OCI-LY1 (cell line): ENCODE results near the gene C1orf226.

Experiments used
- H2AFZ ChIP-seq: fragments of 200-600 bp; sonication (generic), shearing (Covaris generic); 2 replicates; pipeline ENCODE4 v1.6.0; 2014; ENCODE audit warnings: antibody characterized with exemption, mild to moderate bottlenecking, low read length
- H3F3A ChIP-seq: fragments of 200-600 bp; sonication (generic), shearing (Covaris generic); 2 replicates; pipeline ENCODE4 v1.6.0; 2014; ENCODE audit warnings: mild to moderate bottlenecking, antibody characterized with exemption, low read length, moderate library complexity; ENCODE audit not compliant: insufficient read depth
- H3K27ac ChIP-seq: fragments of 200-600 bp; sonication (generic); 2 replicates; pipeline ENCODE4 v1.5.1; 2014; ENCODE audit warnings: low read length, mixed run types, mild to moderate bottlenecking, low read depth; ENCODE audit not compliant: poor library complexity, severe bottlenecking
- H3K27me3 ChIP-seq: fragments of 200-600 bp; sonication (generic); 2 replicates; pipeline ENCODE4 v1.6.0; 2014; ENCODE audit warnings: antibody characterized with exemption, mild to moderate bottlenecking, low read length, moderate library complexity; ENCODE audit not compliant: insufficient read depth
- H3K36me3 ChIP-seq: fragments of 200-600 bp; sonication (generic); 2 replicates; pipeline ENCODE4 v1.6.1; 2014; ENCODE audit warnings: mild to moderate bottlenecking, antibody characterized with exemption, low read length, moderate library complexity, mixed read lengths; ENCODE audit not compliant: insufficient read depth
- H3K4me1 ChIP-seq: fragments of 200-600 bp; sonication (generic); 2 replicates; pipeline ENCODE4 v1.5.1; 2014; ENCODE audit warnings: mild to moderate bottlenecking, low read length, moderate library complexity; ENCODE audit not compliant: insufficient read depth, severe bottlenecking
- H3K4me2 ChIP-seq: fragments of 200-600 bp; sonication (generic), shearing (Covaris generic); 2 replicates; pipeline ENCODE4 v1.6.1; 2014; ENCODE audit warnings: low read length
- H3K4me3 ChIP-seq: fragments of 200-600 bp; sonication (generic); 2 replicates; pipeline ENCODE4 v1.5.1; 2014; ENCODE audit warnings: low read length, low read depth, mild to moderate bottlenecking, mixed read lengths; ENCODE audit not compliant: poor library complexity, severe bottlenecking
- H3K79me2 ChIP-seq: fragments of 200-600 bp; shearing (Covaris generic); 2 replicates; pipeline ENCODE4 v1.6.1; 2016; ENCODE audit warnings: mixed run types, low read length, mixed read lengths; ENCODE audit not compliant: insufficient read depth
- H3K9ac ChIP-seq: fragments of 200-600 bp; sonication (generic), shearing (Covaris generic); 2 replicates; pipeline ENCODE4 v1.6.1; 2014; ENCODE audit warnings: mild to moderate bottlenecking, low read length, mixed read lengths
- H3K9me2 ChIP-seq: fragments of 200-600 bp; sonication (generic), shearing (Covaris generic); 2 replicates; pipeline ENCODE4 v1.6.1; 2014; ENCODE audit warnings: low read depth, mild to moderate bottlenecking, low read length, mixed read lengths
- H3K9me3 ChIP-seq: fragments of 200-600 bp; shearing (Covaris generic); 2 replicates; pipeline ENCODE4 v1.6.1; 2014; ENCODE audit warnings: low read length, mixed read lengths
- H4K20me1 ChIP-seq: fragments of 200-600 bp; sonication (generic), shearing (Covaris generic); 2 replicates; pipeline ENCODE4 v1.6.0; 2016; ENCODE audit warnings: mild to moderate bottlenecking, low read length; ENCODE audit not compliant: insufficient read depth
- CTCF ChIP-seq: fragments of 200-600 bp; sonication (generic), shearing (Covaris generic); IDR thresholded peaks from 2 replicates; pipeline ENCODE4 v1.5.1; 2017; ENCODE audit warnings: mild to moderate bottlenecking, antibody characterized with exemption, low read length, moderate library complexity, mixed read lengths
- EZH2 ChIP-seq: fragments of 200-600 bp; sonication (generic), shearing (Covaris generic); IDR thresholded peaks from 2 replicates; pipeline ENCODE4 v1.8.0; 2017; ENCODE audit warnings: borderline replicate concordance, mixed run types, mild to moderate bottlenecking, antibody characterized with exemption, low read length, moderate library complexity, mixed read lengths

Gene C1orf226

GRCh38 chr1:162388083-162388594, 6.6 kb downstream of the C1orf226 start:
- H3K4me2 ChIP-seq = no peak overlapping the region
- no peaks in the 10 kb centered on the region for H3K27me3 ChIP-seq
- no peaks in the 10 kb centered on the region for H3K4me1 ChIP-seq
- no peaks in the 10 kb centered on the region for H4K20me1 ChIP-seq
- H3K27ac ChIP-seq = no peak overlapping the region
- no peak overlapping the region for H3K4me3 ChIP-seq
- H2AFZ ChIP-seq = no peak overlapping the region
- H3K36me3 ChIP-seq = no peaks in the 10 kb centered on the region
- TF ChIP-seq EZH2 (no peak), CTCF (no peak)
- no peaks in the 10 kb centered on the region for H3K9me2 ChIP-seq
- no peaks in the 10 kb centered on the region for H3K9me3 ChIP-seq
- no peaks in the 10 kb centered on the region for H3K79me2 ChIP-seq
- no peaks in the 10 kb centered on the region; the same call in 1 of the 2 replicates for H3F3A ChIP-seq
- H3K9ac ChIP-seq = no peak overlapping the region

- H3K79me2 ChIP-seq = no peaks in the 10 kb centered on the region
- H3K9ac ChIP-seq = no peak overlapping the region
- H3K4me1 ChIP-seq = no peaks in the 10 kb centered on the region
- no peaks in the 10 kb centered on the region; the same call in 1 of the 2 replicates for H3F3A ChIP-seq
- no peaks in the 10 kb centered on the region for H3K36me3 ChIP-seq
- no peaks in the 10 kb centered on the region for H3K9me3 ChIP-seq
- no peak overlapping the region for H3K4me2 ChIP-seq
- H3K27ac ChIP-seq = no peak overlapping the region
- no peaks in the 10 kb centered on the region for H4K20me1 ChIP-seq
- no peak overlapping the region for H3K4me3 ChIP-seq
- no peaks in the 10 kb centered on the region for H3K27me3 ChIP-seq
- TF ChIP-seq CTCF (no peak), EZH2 (no peak)
- no peak overlapping the region for H2AFZ ChIP-seq
- H3K9me2 ChIP-seq = no peaks in the 10 kb centered on the region
These were observed 7.1 kb downstream of the C1orf226 start for GRCh38 chr1:162388615-162389014.

- Histone ChIP-seq H3F3A (no peaks in the 10 kb centered on the region; the same call in 1 of the 2 replicates), H3K9me2 (no peaks in the 10 kb centered on the region), H2AFZ (no peak overlapping the region), H3K9ac (no peak overlapping the region), H3K27ac (no peak overlapping the region), H3K4me1 (no peaks in the 10 kb centered on the region), H3K27me3 (no peaks in the 10 kb centered on the region), H3K36me3 (no peaks in the 10 kb centered on the region), H3K9me3 (no peaks in the 10 kb centered on the region), H3K79me2 (no peaks in the 10 kb centered on the region), H4K20me1 (no peaks in the 10 kb centered on the region), H3K4me2 (no peak overlapping the region), H3K4me3 (no peak overlapping the region)
- TF ChIP-seq CTCF (no peak), EZH2 (no peak)
These were observed 7.7 kb downstream of the C1orf226 start for GRCh38 chr1:162389021-162389818.
